Endothelial cell of umbilical vein (primary cell): ENCODE results near the gene DCHS2. TPM values are rescaled to one million over a fixed set of nuclear protein-coding genes. Genes with fewer than 3 reads are reported as not detected.

Experiments used
- BruUV-seq: library from RNA; stranded (reverse); fragments of 400-500 nt; replicated peaks from 2 replicates; lab custom pipeline; 2021; lab: Mats Ljungman, UMichigan
- CTCF ChIA-PET: fragments of 300-600, 350-600 bp; sonication (Branson Sonifier 250); formaldehyde crosslinking; loops from one replicate; lab custom pipeline; 2021; ENCODE audit warnings: antibody characterized with exemption, inconsistent platforms; lab: Charles Lee
- POLR2A ChIA-PET: fragments of 300-600, 350-600 bp; sonication (Branson Sonifier 250); formaldehyde crosslinking; loops from one replicate; lab custom pipeline; 2021; ENCODE audit warnings: antibody characterized with exemption, inconsistent platforms; lab: Charles Lee
- DNase-seq: peaks from one replicate; pipeline ENCODE4 v3.0.0-alpha.2; 2011; ENCODE audit warnings: low read depth, low spot score
- FAIRE-seq: peaks from 2 replicates; lab custom pipeline; 2011; peaks lifted over from hg19 to GRCh38; lab: Jason Lieb, UNC
- H2AFZ ChIP-seq: 2 replicates; pipeline ENCODE4 v1.6.0; 2012; ENCODE audit warnings: low read depth, low read length, control low read depth, inconsistent platforms
- H3K27ac ChIP-seq: 2 replicates; pipeline ENCODE4 v1.5.1; 2011; ENCODE audit warnings: low read depth, mild to moderate bottlenecking, control low read depth, low read length, moderate library complexity; ENCODE audit not compliant: insufficient read depth
- H3K27me3 ChIP-seq, 2 experiments: 2 replicates each; pipeline versions ENCODE4 v1.6.0 to v1.6.1; 2011; ENCODE audit warnings: low read length in 2 of 2, mixed read lengths in 1 of 2; ENCODE audit not compliant: control insufficient read depth in 2 of 2, insufficient read depth in 2 of 2
- H3K36me3 ChIP-seq, 2 experiments: 2 replicates in 1 of 2; 3 replicates in 1 of 2; pipeline ENCODE4 v1.5.1; 2011; ENCODE audit warnings: low read length in 2 of 2, mild to moderate bottlenecking in 1 of 2, moderate library complexity in 1 of 2; ENCODE audit not compliant: control insufficient read depth in 2 of 2, insufficient read depth in 2 of 2; ENCODE audit errors: extremely low read depth in 1 of 2
- H3K4me1 ChIP-seq: 3 replicates; pipeline ENCODE4 v1.5.1; 2011; ENCODE audit warnings: mild to moderate bottlenecking, low read length; ENCODE audit not compliant: control insufficient read depth, insufficient read depth; ENCODE audit errors: extremely low read depth
- H3K4me2 ChIP-seq: 2 replicates; pipeline ENCODE4 v1.6.1; 2011; ENCODE audit warnings: low read length, control low read depth, mixed read lengths; ENCODE audit not compliant: insufficient read depth
- H3K4me3 ChIP-seq, 3 experiments: fragments of 200-600 bp in 1 of 3; sonication (generic), shearing (Covaris generic) in 1 of 3; replicated peaks in 1 of 3; 2 replicates each; pipeline ENCODE4 v1.5.1; 2011 to 2016; ENCODE audit warnings: control low read depth in 3 of 3, low read length in 3 of 3, mild to moderate bottlenecking in 2 of 3, inconsistent platforms in 1 of 3, low read depth in 1 of 3, moderate library complexity in 1 of 3; ENCODE audit not compliant: insufficient read depth in 1 of 3
- H3K79me2 ChIP-seq: 2 replicates; pipeline ENCODE4 v1.6.0; 2012; ENCODE audit warnings: low read length, inconsistent platforms; ENCODE audit not compliant: control insufficient read depth, insufficient read depth
- H3K9ac ChIP-seq: replicated peaks from 2 replicates; pipeline ENCODE3; 2011; ENCODE audit warnings: low read length, control low read depth; ENCODE audit not compliant: insufficient read depth; ENCODE audit errors: extremely low read depth
- H3K9me1 ChIP-seq: replicated peaks from 3 replicates; pipeline ENCODE4 v1.6.0; 2011; ENCODE audit warnings: mild to moderate bottlenecking, low read length; ENCODE audit not compliant: control insufficient read depth, insufficient read depth; ENCODE audit errors: extremely low read depth
- H3K9me3 ChIP-seq: replicated peaks from 2 replicates; pipeline ENCODE4 v1.5.1; 2012; ENCODE audit warnings: low read length, inconsistent platforms; ENCODE audit not compliant: control insufficient read depth, insufficient read depth
- H4K20me1 ChIP-seq: replicated peaks from 2 replicates; pipeline ENCODE3; 2011; ENCODE audit warnings: mild to moderate bottlenecking, low read length; ENCODE audit not compliant: control insufficient read depth, insufficient read depth; ENCODE audit errors: extremely low read depth
- EZH2 ChIP-seq: IDR thresholded peaks from 2 replicates; pipeline ENCODE4 v1.6.1; 2012; ENCODE audit warnings: borderline replicate concordance, low read depth, mild to moderate bottlenecking, moderate library complexity, low read length, inconsistent platforms; ENCODE audit not compliant: severe bottlenecking
- FOS ChIP-seq: IDR thresholded peaks from 2 replicates; pipeline ENCODE4 v1.6.1; 2011; ENCODE audit warnings: mild to moderate bottlenecking, low read length, moderate library complexity, borderline replicate concordance; ENCODE audit not compliant: insufficient read depth
- GATA2 ChIP-seq: IDR thresholded peaks from 2 replicates; pipeline ENCODE4 v1.7.0; 2011; ENCODE audit warnings: low read depth, mild to moderate bottlenecking, moderate library complexity, mixed read lengths, low read length; ENCODE audit not compliant: insufficient read length, insufficient read depth
- JUN ChIP-seq: IDR thresholded peaks from 2 replicates; pipeline ENCODE4 v1.6.1; 2011; ENCODE audit warnings: borderline replicate concordance, low read depth; ENCODE audit not compliant: insufficient read length, insufficient read depth
- MYC ChIP-seq: IDR thresholded peaks from one replicate; pipeline ENCODE4 v1.6.1; 2011; ENCODE audit warnings: mild to moderate bottlenecking, low read depth, low read length
- POLR2A ChIP-seq: IDR thresholded peaks from 2 replicates; pipeline ENCODE4 v1.6.1; 2012; ENCODE audit warnings: low read depth, mild to moderate bottlenecking, control low read depth, low read length
- POLR2AphosphoS5 ChIP-seq: IDR thresholded peaks from 2 replicates; pipeline ENCODE4 v1.6.1; 2012; ENCODE audit warnings: low read depth, mild to moderate bottlenecking, control low read depth, low read length, moderate library complexity; ENCODE audit not compliant: insufficient read depth
- dilution Hi-C: fragments of 300-500 bp; cut with MboI; formaldehyde crosslinking; loops from one replicate; pipeline ENCODE4 v1.15.0; 2019; ENCODE audit warnings: low sequenced_read_pairs; ENCODE audit not compliant: extremely low pct_ligation_motif_present
- intact Hi-C: fragments of 100-400 bp; cut with micrococcal nuclease; formaldehyde crosslinking; loops from one replicate; pipeline ENCODE4 v1.10.0; 2022
- polyA plus RNA-seq, 4 experiments: library from polyadenylated mRNA; depleted of rRNA in 3 of 4; stranded (reverse) in 3 of 4; unstranded in 1 of 4; fragments of >200 nt; gene quantifications; 2 replicates each; pipeline versions ENCODE4 v1.2.1 to v1.2.3, GENCODE V29; 2011 to 2012; ENCODE audit warnings: missing spikeins in 1 of 4
- total RNA-seq: library from RNA; stranded (reverse); gene quantifications from 2 replicates; pipeline ENCODE4 v1.2.3, GENCODE V29; 2021
- TF ChIP-seq, protein P1 (sequence below): IDR thresholded peaks from 2 replicates; pipeline ENCODE4 v1.6.1; 2011; ENCODE audit not compliant: insufficient read depth, insufficient read length
- TF ChIP-seq, protein P2 (sequence below), 2 donors: IDR thresholded peaks; 1 replicate in 1 of 2; 2 replicates in 1 of 2; pipeline ENCODE4 v1.5.1; 2011; ENCODE audit warnings: low read length in 2 of 2, mild to moderate bottlenecking in 2 of 2, moderate library complexity in 2 of 2, control low read depth in 1 of 2, inconsistent platforms in 1 of 2, low read depth in 1 of 2; ENCODE audit not compliant: insufficient read depth in 1 of 2; ENCODE audit errors: extremely low read depth in 1 of 2

The DCHS2 gene
- total and polyA plus RNA-seq, 2 donors (not counting 3 experiments of a cell fraction or from before 2014, with no cell fraction given): not detected

DNA sequence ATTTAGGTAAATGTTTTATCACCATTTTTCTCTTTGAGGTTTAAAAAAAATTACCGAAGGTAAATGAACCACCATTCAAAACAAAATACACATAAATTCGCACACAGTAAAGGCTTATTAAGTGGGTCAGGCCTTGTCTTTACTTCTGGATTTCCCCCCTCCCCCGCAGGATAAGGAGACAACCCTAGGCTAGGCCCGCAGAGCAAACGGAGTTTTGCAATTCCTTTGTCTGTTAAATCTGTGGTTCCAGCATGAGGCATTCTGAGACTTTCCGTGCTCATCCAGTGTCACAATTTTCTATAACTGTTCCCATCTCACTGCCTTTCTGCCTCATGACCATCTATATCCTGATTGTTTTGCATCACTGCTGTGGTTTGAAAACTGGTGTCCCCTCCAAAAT is 307.4 kb downstream of the DCHS2 start:
- intact Hi-C loops: no loop called here

More for the DNA sequence above, 307.4 kb downstream of the DCHS2 start:
- dilution Hi-C loops: no loop called here
- H4K20me1 ChIP-seq: no peaks in the 10 kb centered on the region
- CTCF ChIA-PET: no interaction called here
- no peak overlapping the region for H2AFZ ChIP-seq
- POLR2A ChIA-PET: no interaction called here
- H3K9me3 ChIP-seq: peaks cover 2% of the 10 kb centered on the region
- no TSS peak for BruUV-seq
- no peak for FAIRE-seq
- no peak overlapping the region for H3K4me3 ChIP-seq
- no peaks in the 10 kb centered on the region for H3K4me1 ChIP-seq
- H3K27ac ChIP-seq: no peak overlapping the region
- no peak overlapping the region for H3K4me2 ChIP-seq
- TF ChIP-seq, protein P1, sequence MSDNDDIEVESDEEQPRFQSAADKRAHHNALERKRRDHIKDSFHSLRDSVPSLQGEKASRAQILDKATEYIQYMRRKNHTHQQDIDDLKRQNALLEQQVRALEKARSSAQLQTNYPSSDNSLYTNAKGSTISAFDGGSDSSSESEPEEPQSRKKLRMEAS: no peak
- TF ChIP-seq EZH2: no peak
- TF ChIP-seq, protein P2, sequence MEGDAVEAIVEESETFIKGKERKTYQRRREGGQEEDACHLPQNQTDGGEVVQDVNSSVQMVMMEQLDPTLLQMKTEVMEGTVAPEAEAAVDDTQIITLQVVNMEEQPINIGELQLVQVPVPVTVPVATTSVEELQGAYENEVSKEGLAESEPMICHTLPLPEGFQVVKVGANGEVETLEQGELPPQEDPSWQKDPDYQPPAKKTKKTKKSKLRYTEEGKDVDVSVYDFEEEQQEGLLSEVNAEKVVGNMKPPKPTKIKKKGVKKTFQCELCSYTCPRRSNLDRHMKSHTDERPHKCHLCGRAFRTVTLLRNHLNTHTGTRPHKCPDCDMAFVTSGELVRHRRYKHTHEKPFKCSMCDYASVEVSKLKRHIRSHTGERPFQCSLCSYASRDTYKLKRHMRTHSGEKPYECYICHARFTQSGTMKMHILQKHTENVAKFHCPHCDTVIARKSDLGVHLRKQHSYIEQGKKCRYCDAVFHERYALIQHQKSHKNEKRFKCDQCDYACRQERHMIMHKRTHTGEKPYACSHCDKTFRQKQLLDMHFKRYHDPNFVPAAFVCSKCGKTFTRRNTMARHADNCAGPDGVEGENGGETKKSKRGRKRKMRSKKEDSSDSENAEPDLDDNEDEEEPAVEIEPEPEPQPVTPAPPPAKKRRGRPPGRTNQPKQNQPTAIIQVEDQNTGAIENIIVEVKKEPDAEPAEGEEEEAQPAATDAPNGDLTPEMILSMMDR (IDR thresholded peaks at IDR 0.05; ENCODE audit: extremely low read depth in 1 of 2, insufficient read depth in 1 of 2, low read depth in 1 of 2, low read length in 2 of 2): no peak
- TF ChIP-seq POLR2AphosphoS5: no peak
- TF ChIP-seq JUN: no peak
- no peak for TF ChIP-seq MYC
- no peak for TF ChIP-seq FOS
- TF ChIP-seq GATA2: no peak
- TF ChIP-seq POLR2A: no peak
- H3K27me3 ChIP-seq: no peaks in the 10 kb centered on the region
- no peaks in the 10 kb centered on the region for H3K79me2 ChIP-seq
- no peak for DNase-seq
- no peaks in the 10 kb centered on the region for H3K9me1 ChIP-seq
- H3K9ac ChIP-seq: no peak overlapping the region
- no peaks in the 10 kb centered on the region for H3K36me3 ChIP-seq
